Fibroblast of skin of left biceps (primary cell): ENCODE results near the gene CRMP1.

Experiments
- DNase-seq, 2 experiments: peaks; one replicate each; pipeline ENCODE4 v3.0.0-alpha.2; 2013; ENCODE audit warnings: low read depth in 2 of 2

Gene CRMP1

GRCh38 chr4:5919571-5919970 is 26.7 kb upstream of the CRMP1 start:
- no peak for DNase-seq

GRCh38 chr4:5919044-5919443 is 26.2 kb upstream of the CRMP1 start:
- DNase-seq, result no peak

GRCh38 chr4:5918331-5918985 is 25.6 kb upstream of the CRMP1 start:
- no peak for DNase-seq

- no peak for DNase-seq
These were observed 24.8 kb upstream of the CRMP1 start for GRCh38 chr4:5917672-5918071.

- DNase-seq, result no peak
These were observed 23.3 kb upstream of the CRMP1 start for GRCh38 chr4:5916229-5916628.

GRCh38 chr4:5913454-5913853 is 20.6 kb upstream of the CRMP1 start:
- DNase-seq, result no peak

GRCh38 chr4:5912614-5913019 is 19.7 kb upstream of the CRMP1 start:
- DNase-seq, result no peak

- DNase-seq, result no peak
These were observed 16.1 kb upstream of the CRMP1 start for GRCh38 chr4:5908876-5909427.

GRCh38 chr4:5906191-5906590 is 13.3 kb upstream of the CRMP1 start:
- DNase-seq, result no peak

GRCh38 chr4:5905714-5906113 is 12.8 kb upstream of the CRMP1 start:
- DNase-seq, result no peak

- no peak for DNase-seq
These were observed 8.0 kb upstream of the CRMP1 start for GRCh38 chr4:5900844-5901243.

- no peak for DNase-seq
These were observed 7.0 kb upstream of the CRMP1 start for GRCh38 chr4:5899881-5900280.

- no peak for DNase-seq
These were observed 6.5 kb upstream of the CRMP1 start for GRCh38 chr4:5899396-5899795.

GRCh38 chr4:5897674-5898073 is 4.8 kb upstream of the CRMP1 start:
- DNase-seq, result no peak

- no peak for DNase-seq
These were observed 2.4 kb upstream of the CRMP1 start for GRCh38 chr4:5895287-5895686.

GRCh38 chr4:5894266-5894665 is 1.4 kb upstream of the CRMP1 start:
- no peak for DNase-seq

- DNase-seq, result no peak
These were observed 705 bp upstream of the CRMP1 start for GRCh38 chr4:5893591-5893990.

GRCh38 chr4:5892323-5893003 is 423 bp downstream of the CRMP1 start:
- no peak for DNase-seq

GRCh38 chr4:5891563-5892322 is 1.1 kb downstream of the CRMP1 start:
- DNase-seq, result no peak

- DNase-seq, result no peak
These were observed 2.7 kb downstream of the CRMP1 start for GRCh38 chr4:5890063-5890727.

GRCh38 chr4:5889002-5889696 is 3.7 kb downstream of the CRMP1 start:
- DNase-seq, result no peak
